T-cell (primary cell): Measurements from ENCODE around the gene RARB. TPM values are rescaled to one million over a fixed set of nuclear protein-coding genes. Genes with fewer than 3 reads are reported as not detected.

Experiments
- total RNA-seq, 35 experiments: library from RNA in 6 of 35; stranded (reverse) in 6 of 35; fragments of 120-200 nt in 1 of 35; gene quantifications; one replicate each; pipeline versions ENCODE4 v1.2.1 to v1.2.4 and lab custom pipeline; 2013 to 2026

The RARB gene
- total RNA-seq, 5 donors from 2014 or later (not counting 1 experiment from before 2014, with no cell fraction given), result not detected

Other genes with a start within 250 kb of the RARB start
- 100 to 1,000 TPM; 121 to 138 (median 130) TPM for gene TOP2B, start 236.6 kb downstream of the RARB start, total RNA-seq